ENCODE data around the gene B4GALT6. TPM values are rescaled to one million over a fixed set of nuclear protein-coding genes. Genes with fewer than 3 reads are reported as not detected.
A peak's percentile ranks its signal among the peaks of the same experiment; 100 is the strongest.

B4GALT6 gene
- total and polyA plus RNA-seq, 2 of the 13 experiments (the other 11 are each of a cell fraction or from before 2014, with no cell fraction given) = 1.9 to 3.3 TPM

- ATAC-seq = peak; percentile 90
- peak within 1 kb of the TSS; percentile 77 for H3K4me2 ChIP-seq (ENCODE audit: low read depth, low read length)
- H3K4me1 ChIP-seq (ENCODE audit: insufficient read depth, low read length) = peaks cover 99% of the 10 kb centered on the region
- no TSS peak for BruUV-seq (replicated peaks)
- no peaks in the 10 kb centered on the region for H4K20me1 ChIP-seq (ENCODE audit: insufficient read depth, low read length)
- peaks cover 7% of the 10 kb centered on the region for H3K79me2 ChIP-seq (ENCODE audit: insufficient read depth, low read length)
- peak; percentile 96 for FAIRE-seq
- H3K9me3 ChIP-seq (ENCODE audit: low read length) = no peaks in the 10 kb centered on the region
- intact Hi-C loops (cut with micrococcal nuclease; ENCODE audit: unreplicated experiment) = loop anchor here (5.0 to 10.0 kb wide), 2 partner anchors 34 to 93 kb away; partner anchors contain the start of gene B4GALT6
- H3K27me3 ChIP-seq (ENCODE audit: control insufficient read depth in 1 of 2, insufficient read depth in 2 of 2, low read length in 2 of 2) = no peaks in the 10 kb centered on the region
- H3K36me3 ChIP-seq (replicated peaks in 1 of 2; ENCODE audit: control insufficient read depth in 1 of 2, insufficient read depth in 2 of 2, low read length in 2 of 2) = peaks cover 2 to 24% of the 10 kb centered on the region in 2 experiments; a peak in 2 of 5 replicates
- peak within 1 kb of the TSS; percentile 50 to 64 (median 59) for H3K4me3 ChIP-seq (replicated peaks in 1 of 3; ENCODE audit: insufficient read depth in 1 of 3, low read depth in 2 of 3, low read length in 3 of 3)
- CTCF ChIA-PET (ENCODE audit: low intra/inter-chr PET ratio, low total read pairs) = interaction anchor here (1.2 kb wide), 1 partner anchor 16 kb away, joined by 3 read pairs; no protein-coding TSS in a partner anchor
- WGBS (ENCODE audit: low lambda C conversion rate) = 2% methylated on average over 5 of the region's 5 CpGs
- peak; percentile 94 for DNase-seq (ENCODE audit: low spot score)
- peak within 1 kb of the TSS; percentile 64 for H3K27ac ChIP-seq (ENCODE audit: extremely low read length, insufficient read depth, low read length)
- POLR2A ChIA-PET = interaction anchor here (0.6 to 2.2 kb wide), 18 partner anchors 9 to 491 kb away, joined by 3 to 19 read pairs (median 4); partner anchors contain the start of gene TRAPPC8
- peak within 1 kb of the TSS; percentile 70 for H3K9ac ChIP-seq (ENCODE audit: insufficient read depth, low read depth, low read length)
- H2AFZ ChIP-seq (ENCODE audit: low read length) = no peak within 1 kb of the TSS
- in situ Hi-C loops (cut with HindIII; ENCODE audit: extremely low pct_ligation_motif_present, low pct_unique_long_range_greater_than_20kb) = no loop called here
- TF ChIP-seq POLR2AphosphoS2 (IDR thresholded peaks at IDR 0.05; ENCODE audit: low read depth, low read length) (no peak), SMARCE1 (IDR thresholded peaks at IDR 0.05; ENCODE audit: borderline replicate concordance) (no peak), ZBTB7A (CRISPR knock-in tag; IDR thresholded peaks at IDR 0.05) (no peak), AHDC1 (CRISPR knock-in tag; IDR thresholded peaks at IDR 0.05; ENCODE audit: borderline replicate concordance) (no peak; the same call in 1 of the 2 replicates), KMT2B (CRISPR knock-in tag; IDR thresholded peaks at IDR 0.05) (no peak), CCDC6 (CRISPR knock-in tag; IDR thresholded peaks at IDR 0.05) (0 out of 2 replicates have a peak, but pooled peaks have one; percentile 25), NFIB (CRISPR knock-in tag; IDR thresholded peaks at IDR 0.05; ENCODE audit: borderline replicate concordance) (no peak), CREM (IDR thresholded peaks at IDR 0.05) (peak; percentile 57; the same call in 1 of the 2 replicates), CREM (CRISPR knock-in tag; IDR thresholded peaks at IDR 0.05) (no peak), PPARG (CRISPR knock-in tag; conservative IDR thresholded peaks at IDR 0.05) (peak; percentile 86), MAF1 (CRISPR knock-in tag; IDR thresholded peaks at IDR 0.05; ENCODE audit: borderline replicate concordance) (no peak), ZFP1 (CRISPR knock-in tag; IDR thresholded peaks at IDR 0.05) (peak; percentile 55; the same call in 1 of the 2 replicates), HHEX (CRISPR knock-in tag; IDR thresholded peaks at IDR 0.05) (no peak), POLR2G (IDR thresholded peaks at IDR 0.05; ENCODE audit: low read depth, low read length) (peak; percentile 96), ZUFSP (CRISPR knock-in tag; IDR thresholded peaks at IDR 0.05; ENCODE audit: borderline replicate concordance) (no peak), ZNF503 (CRISPR knock-in tag; IDR thresholded peaks at IDR 0.05) (peak; percentile 52), TRIM24 (CRISPR knock-in tag; IDR thresholded peaks at IDR 0.05) (no peak)
Measured at GRCh38 chr18:31591628-31592027, 92.8 kb downstream of the B4GALT6 start, which contains the start of gene TTR. TTR (plus strand) TSS chr18:31591877; CDS start chr18:31591903, 26 bp downstream.

Measured in HepG2 (cell line).